Measurements from ENCODE around the gene F11R. TPM values are rescaled to one million over a fixed set of nuclear protein-coding genes. Genes with fewer than 3 reads are reported as not detected.

Gene F11R
- total and polyA plus RNA-seq, 2 of the 4 experiments (the other 2 are of a cell fraction), result 0.79 to 2.2 TPM

GRCh38 chr1:160961419-160961818, 59.5 kb downstream of the F11R start:
- WGBS, 2 experiments (ENCODE audit: extremely low coverage in 2 of 2, insufficient read length in 1 of 2), result no CpG with 5 or more reads among the region's 1 CpG
- dilution Hi-C loops (cut with HindIII; ENCODE audit: low sequenced_read_pairs, unreplicated experiment), result no loop called here
- Histone ChIP-seq H2BK120ac (ENCODE audit: low read depth, low read length) (no peak overlapping the region), H3K56ac (ENCODE audit: extremely low read depth, insufficient read depth, low read length) (no peak overlapping the region), H3K23ac (ENCODE audit: low read depth, low read length) (no peak overlapping the region), H3K27ac (ENCODE audit: insufficient read depth, low read length) (no peak overlapping the region), H4K91ac (ENCODE audit: insufficient read depth, low read depth, low read length) (no peak overlapping the region), H3K4me2 (ENCODE audit: low read depth, low read length) (no peak overlapping the region), H3K79me1 (ENCODE audit: low read depth in 1 of 2, low read length in 2 of 2) (no peaks in the 10 kb centered on the region), H3K18ac (ENCODE audit: low read depth, low read length) (no peak overlapping the region), H2AK5ac (ENCODE audit: low read depth, low read length) (no peak overlapping the region), H3K36me3 (ENCODE audit: control insufficient read depth, insufficient read depth, low read length) (no peaks in the 10 kb centered on the region), H3K9me3 (ENCODE audit: control insufficient read depth, insufficient read depth, low read length) (no peaks in the 10 kb centered on the region), H3K9me1 (ENCODE audit: insufficient read depth, low read length) (no peaks in the 10 kb centered on the region), H3K4me3 (ENCODE audit: insufficient read depth, low read depth, low read length) (no peak overlapping the region), H4K20me1 (ENCODE audit: insufficient read depth, low read length) (no peaks in the 10 kb centered on the region), H4K5ac (ENCODE audit: low read depth, low read length) (no peak overlapping the region), H2BK15ac (ENCODE audit: low read depth, low read length) (no peak overlapping the region), H3K27me3 (ENCODE audit: control insufficient read depth, insufficient read depth, low read length) (peaks cover 2% of the 10 kb centered on the region; the same call in 1 of the 2 replicates), H3K4me1 (ENCODE audit: control insufficient read depth, insufficient read depth, low read length) (no peaks in the 10 kb centered on the region), H2AFZ (replicated peaks; ENCODE audit: low read length, poor library complexity) (no peak overlapping the region), H3K9ac (ENCODE audit: low read depth, low read length) (no peak overlapping the region), H2AK9ac (replicated peaks; ENCODE audit: low read depth, low read length, poor library complexity) (no peak overlapping the region), H2BK5ac (ENCODE audit: low read depth, low read length, poor library complexity, severe bottlenecking) (no peak overlapping the region), H4K8ac (ENCODE audit: low read depth in 2 of 2, low read length in 2 of 2) (no peak overlapping the region), H2BK20ac (ENCODE audit: low read depth, low read length) (no peak overlapping the region), H3K14ac (replicated peaks; ENCODE audit: low read depth, low read length) (no peak overlapping the region), H3K4ac (ENCODE audit: low read depth, low read length) (no peak overlapping the region)
- ChIA-PET POLR2A (ENCODE audit: unreplicated experiment) (no interaction called here), CTCF (no interaction called here)
- in situ Hi-C loops (cut with MboI; ENCODE audit: low sequenced_read_pairs), result no loop called here
- ATAC-seq (ENCODE audit: low read depth) (no peak), DNase-seq (no peak)
- no TSS peak for BruUV-seq (replicated peaks)
- intact Hi-C loops (cut with micrococcal nuclease), result no loop called here
- TF ChIP-seq MXI1 (IDR thresholded peaks at IDR 0.05; ENCODE audit: borderline replicate concordance, low read depth, low read length), result no peak
- TF ChIP-seq MAFK (IDR thresholded peaks at IDR 0.05; ENCODE audit: low read depth, low read length), result no peak
- TF ChIP-seq BHLHE40 (IDR thresholded peaks at IDR 0.05; ENCODE audit: low read depth, low read length), result no peak
- TF ChIP-seq, protein P1, sequence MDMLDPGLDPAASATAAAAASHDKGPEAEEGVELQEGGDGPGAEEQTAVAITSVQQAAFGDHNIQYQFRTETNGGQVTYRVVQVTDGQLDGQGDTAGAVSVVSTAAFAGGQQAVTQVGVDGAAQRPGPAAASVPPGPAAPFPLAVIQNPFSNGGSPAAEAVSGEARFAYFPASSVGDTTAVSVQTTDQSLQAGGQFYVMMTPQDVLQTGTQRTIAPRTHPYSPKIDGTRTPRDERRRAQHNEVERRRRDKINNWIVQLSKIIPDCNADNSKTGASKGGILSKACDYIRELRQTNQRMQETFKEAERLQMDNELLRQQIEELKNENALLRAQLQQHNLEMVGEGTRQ (IDR thresholded peaks at IDR 0.05; ENCODE audit: low read depth, low read length), result no peak
- TF ChIP-seq SMC3 (IDR thresholded peaks at IDR 0.05; ENCODE audit: low read depth, low read length), result no peak
- TF ChIP-seq CHD1 (IDR thresholded peaks at IDR 0.05; ENCODE audit: low read depth, low read length), result no peak
- TF ChIP-seq, protein P2, sequence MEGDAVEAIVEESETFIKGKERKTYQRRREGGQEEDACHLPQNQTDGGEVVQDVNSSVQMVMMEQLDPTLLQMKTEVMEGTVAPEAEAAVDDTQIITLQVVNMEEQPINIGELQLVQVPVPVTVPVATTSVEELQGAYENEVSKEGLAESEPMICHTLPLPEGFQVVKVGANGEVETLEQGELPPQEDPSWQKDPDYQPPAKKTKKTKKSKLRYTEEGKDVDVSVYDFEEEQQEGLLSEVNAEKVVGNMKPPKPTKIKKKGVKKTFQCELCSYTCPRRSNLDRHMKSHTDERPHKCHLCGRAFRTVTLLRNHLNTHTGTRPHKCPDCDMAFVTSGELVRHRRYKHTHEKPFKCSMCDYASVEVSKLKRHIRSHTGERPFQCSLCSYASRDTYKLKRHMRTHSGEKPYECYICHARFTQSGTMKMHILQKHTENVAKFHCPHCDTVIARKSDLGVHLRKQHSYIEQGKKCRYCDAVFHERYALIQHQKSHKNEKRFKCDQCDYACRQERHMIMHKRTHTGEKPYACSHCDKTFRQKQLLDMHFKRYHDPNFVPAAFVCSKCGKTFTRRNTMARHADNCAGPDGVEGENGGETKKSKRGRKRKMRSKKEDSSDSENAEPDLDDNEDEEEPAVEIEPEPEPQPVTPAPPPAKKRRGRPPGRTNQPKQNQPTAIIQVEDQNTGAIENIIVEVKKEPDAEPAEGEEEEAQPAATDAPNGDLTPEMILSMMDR (conservative IDR thresholded peaks at IDR 0.05; ENCODE audit: low read depth, low read length), result no peak
- TF ChIP-seq, protein P3, sequence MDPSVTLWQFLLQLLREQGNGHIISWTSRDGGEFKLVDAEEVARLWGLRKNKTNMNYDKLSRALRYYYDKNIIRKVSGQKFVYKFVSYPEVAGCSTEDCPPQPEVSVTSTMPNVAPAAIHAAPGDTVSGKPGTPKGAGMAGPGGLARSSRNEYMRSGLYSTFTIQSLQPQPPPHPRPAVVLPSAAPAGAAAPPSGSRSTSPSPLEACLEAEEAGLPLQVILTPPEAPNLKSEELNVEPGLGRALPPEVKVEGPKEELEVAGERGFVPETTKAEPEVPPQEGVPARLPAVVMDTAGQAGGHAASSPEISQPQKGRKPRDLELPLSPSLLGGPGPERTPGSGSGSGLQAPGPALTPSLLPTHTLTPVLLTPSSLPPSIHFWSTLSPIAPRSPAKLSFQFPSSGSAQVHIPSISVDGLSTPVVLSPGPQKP (IDR thresholded peaks at IDR 0.05; ENCODE audit: borderline replicate concordance, low read depth, low read length), result no peak
- no peak for TF ChIP-seq RFX5 (IDR thresholded peaks at IDR 0.05; ENCODE audit: low read depth, low read length)
- no peak for TF ChIP-seq RAD21 (IDR thresholded peaks at IDR 0.05; ENCODE audit: low read length)
- TF ChIP-seq POLR2A (IDR thresholded peaks at IDR 0.05; ENCODE audit: low read depth, low read length), result no peak
- no peak for TF ChIP-seq RCOR1 (IDR thresholded peaks at IDR 0.05; ENCODE audit: insufficient replicate concordance, low read length)
- TF ChIP-seq MAZ (IDR thresholded peaks at IDR 0.05; ENCODE audit: borderline replicate concordance, low read depth, low read length), result no peak
- no peak for TF ChIP-seq FOS (IDR thresholded peaks at IDR 0.05; ENCODE audit: low read depth, low read length)

All from IMR-90 (cell line).